ENCODE measurements around the gene PTPRN2. TPM values are rescaled to one million over a fixed set of nuclear protein-coding genes. Genes with fewer than 3 reads are reported as not detected.

Gene PTPRN2
- total and polyA plus RNA-seq, 2 experiments from 2014 or later: 0.28 TPM; not detected in 1

- DNase-seq (ENCODE audit: low read depth in 1 of 2, low spot score in 1 of 2): no peak
- no peaks in the 10 kb centered on the region for H3K4me1 ChIP-seq (ENCODE audit: low read depth)
Measured at GRCh38 chr7:158082761-158083160, 504.9 kb downstream of the PTPRN2 start.

GRCh38 chr7:158080899-158081445 lies 506.7 kb downstream of the PTPRN2 start:
- no peaks in the 10 kb centered on the region for H3K36me3 ChIP-seq
- H3K27me3 ChIP-seq: no peaks in the 10 kb centered on the region
- H3K9me3 ChIP-seq (ENCODE audit: low read depth): no peaks in the 10 kb centered on the region
- H3K4me1 ChIP-seq (ENCODE audit: low read depth): no peaks in the 10 kb centered on the region
- no peak overlapping the region for H3K27ac ChIP-seq
- H3K4me3 ChIP-seq: no peak overlapping the region
- TF ChIP-seq CTCF (IDR thresholded peaks at IDR 0.05; ENCODE audit: low read depth, low read length): no peak
- DNase-seq (ENCODE audit: low read depth in 1 of 2, low spot score in 1 of 2): no peak

More at GRCh38 chr7:158082761-158083160, 504.9 kb downstream of the PTPRN2 start:
- TF ChIP-seq CTCF (IDR thresholded peaks at IDR 0.05; ENCODE audit: low read depth, low read length): no peak
- no peaks in the 10 kb centered on the region for H3K36me3 ChIP-seq
- H3K27ac ChIP-seq: no peak overlapping the region
- no peak overlapping the region for H3K4me3 ChIP-seq
- no peaks in the 10 kb centered on the region for H3K9me3 ChIP-seq (ENCODE audit: low read depth)
- no peaks in the 10 kb centered on the region for H3K27me3 ChIP-seq

GRCh38 chr7:158077934-158078910 lies 509.4 kb downstream of the PTPRN2 start:
- Histone ChIP-seq H3K27ac (no peak overlapping the region), H3K9me3 (ENCODE audit: low read depth) (no peaks in the 10 kb centered on the region), H3K27me3 (no peaks in the 10 kb centered on the region), H3K36me3 (no peaks in the 10 kb centered on the region), H3K4me1 (ENCODE audit: low read depth) (no peaks in the 10 kb centered on the region), H3K4me3 (no peak overlapping the region)
- no peak for TF ChIP-seq CTCF (IDR thresholded peaks at IDR 0.05; ENCODE audit: low read depth, low read length)
- DNase-seq (ENCODE audit: low read depth in 1 of 2, low spot score in 1 of 2): no peak

GRCh38 chr7:158077151-158077840 lies 510.3 kb downstream of the PTPRN2 start:
- H3K27me3 ChIP-seq: no peaks in the 10 kb centered on the region
- no peak for TF ChIP-seq CTCF (IDR thresholded peaks at IDR 0.05; ENCODE audit: low read depth, low read length)

GRCh38 chr7:158076656-158077055 lies 511.0 kb downstream of the PTPRN2 start:
- Histone ChIP-seq H3K36me3 (no peaks in the 10 kb centered on the region), H3K9me3 (ENCODE audit: low read depth) (no peaks in the 10 kb centered on the region), H3K4me1 (ENCODE audit: low read depth) (no peaks in the 10 kb centered on the region), H3K27ac (no peak overlapping the region), H3K27me3 (no peaks in the 10 kb centered on the region), H3K4me3 (no peak overlapping the region)
- no peak for TF ChIP-seq CTCF (IDR thresholded peaks at IDR 0.05; ENCODE audit: low read depth, low read length)
- DNase-seq (ENCODE audit: low read depth in 1 of 2, low spot score in 1 of 2): no peak

More at GRCh38 chr7:158077151-158077840, 510.3 kb downstream of the PTPRN2 start:
- H3K9me3 ChIP-seq (ENCODE audit: low read depth): no peaks in the 10 kb centered on the region
- DNase-seq (ENCODE audit: low read depth in 1 of 2, low spot score in 1 of 2): no peak
- H3K4me3 ChIP-seq: no peak overlapping the region
- no peaks in the 10 kb centered on the region for H3K36me3 ChIP-seq
- no peaks in the 10 kb centered on the region for H3K4me1 ChIP-seq (ENCODE audit: low read depth)
- no peak overlapping the region for H3K27ac ChIP-seq

Measured in cardiac muscle cell (in vitro differentiated cells and primary cell).